RWPE1 (cell line): ENCODE data around the gene MRTFB.
"Not testable (repeated sequence)": the region's sequence is repeated elsewhere in the genome, so short reads cannot be mapped to it uniquely, and the experiment has no call there.

Source experiments
- CTCF ChIA-PET: fragments of 350-600 bp; sonication (Branson Sonifier 250); formaldehyde crosslinking; extraction: SDS; loops from one replicate; lab custom pipeline; 2021; lab: Yijun Ruan, JAX
- POLR2A ChIA-PET: fragments of 400-600 bp; formaldehyde crosslinking; extraction: SDS; loops from one replicate; lab custom pipeline; 2020; ENCODE audit warnings: antibody characterized with exemption; ENCODE audit not compliant: low non-redundant PET; lab: Yijun Ruan, JAX
- DNase-seq: peaks from one replicate; pipeline ENCODE4 v3.0.0; 2012; ENCODE audit warnings: low spot score
- H3K27ac ChIP-seq: fragments of 450-650 bp; 2 replicates; pipeline ENCODE4 v1.5.1; 2017
- CTCF ChIP-seq: fragments of 450-650 bp; conservative IDR thresholded peaks from 2 replicates; pipeline ENCODE4 v1.5.1; 2017; ENCODE audit warnings: low read depth, mild to moderate bottlenecking

The MRTFB gene

GRCh38 chr16:14121142-14121541 is 50.0 kb downstream of the MRTFB start:
- H3K27ac ChIP-seq = no peak overlapping the region
- CTCF ChIA-PET = interaction anchor here (0.6 kb wide), 1 partner anchor 328 kb away, joined by 3 read pairs; no protein-coding TSS in a partner anchor
- no peak for TF ChIP-seq CTCF
- POLR2A ChIA-PET = no interaction called here
- no peak for DNase-seq

GRCh38 chr16:14121872-14122271 is 50.8 kb downstream of the MRTFB start:
- DNase-seq = no peak
- CTCF ChIA-PET = no interaction called here
- no peak overlapping the region for H3K27ac ChIP-seq
- TF ChIP-seq CTCF = no peak
- POLR2A ChIA-PET = no interaction called here

GRCh38 chr16:14122430-14122829 is 51.3 kb downstream of the MRTFB start:
- POLR2A ChIA-PET, DNase-seq, H3K27ac ChIP-seq: not testable (repeated sequence)
- CTCF ChIA-PET = interaction anchor here (0.6 kb wide), 1 partner anchor 201 kb away, joined by 8 read pairs; no protein-coding TSS in a partner anchor

- TF ChIP-seq CTCF = no peak
- CTCF ChIA-PET = no interaction called here
- POLR2A ChIA-PET = no interaction called here
- no peak overlapping the region for H3K27ac ChIP-seq
- DNase-seq = no peak
Measured at GRCh38 chr16:14125000-14125681, 54.0 kb downstream of the MRTFB start.

- no peak overlapping the region for H3K27ac ChIP-seq
- POLR2A ChIA-PET = no interaction called here
- no peak for DNase-seq
- CTCF ChIA-PET = no interaction called here
- no peak for TF ChIP-seq CTCF
Measured at GRCh38 chr16:14125708-14126107, 54.6 kb downstream of the MRTFB start.

GRCh38 chr16:14128097-14128496 is 57.0 kb downstream of the MRTFB start:
- no peak for DNase-seq
- no peak overlapping the region for H3K27ac ChIP-seq
- ChIA-PET POLR2A (no interaction called here), CTCF (no interaction called here)
- TF ChIP-seq CTCF = no peak

GRCh38 chr16:14129502-14129901 is 58.4 kb downstream of the MRTFB start:
- DNase-seq = no peak
- CTCF ChIA-PET = no interaction called here
- TF ChIP-seq CTCF = no peak
- POLR2A ChIA-PET = no interaction called here
- H3K27ac ChIP-seq = no peak overlapping the region
